HepG2 (cell line): Measurements from ENCODE around the gene TRIM54. TPM values are rescaled to one million over a fixed set of nuclear protein-coding genes. Genes with fewer than 3 reads are reported as not detected.

ENCODE experiments used
- ATF3 ChIP-seq: sonication (generic); formaldehyde crosslinking; IDR thresholded peaks from 2 replicates; pipeline ENCODE4 v1.4.0; 2020; ENCODE audit warnings: missing genetic modification reagents
- ATF7-NPFF ChIP-seq: sonication (generic); formaldehyde crosslinking; IDR thresholded peaks from 2 replicates; pipeline ENCODE4 v1.8.1; 2023; ENCODE audit warnings: mild to moderate bottlenecking, low read depth, missing genetic modification reagents, moderate library complexity
- CHCHD3 ChIP-seq: sonication (generic); formaldehyde crosslinking; IDR thresholded peaks from 2 replicates; pipeline ENCODE4 v1.8.0; 2022; ENCODE audit warnings: mild to moderate bottlenecking, missing genetic modification reagents, moderate library complexity
- FOSL1 ChIP-seq: sonication (generic); formaldehyde crosslinking; IDR thresholded peaks from 2 replicates; pipeline ENCODE4 v1.9.0; 2021; ENCODE audit warnings: missing genetic modification reagents, borderline replicate concordance
- HMG20A ChIP-seq: IDR thresholded peaks from 2 replicates; pipeline ENCODE4 v1.6.1; 2016; ENCODE audit warnings: borderline replicate concordance
- MLXIP ChIP-seq: sonication (generic); formaldehyde crosslinking; IDR thresholded peaks from 2 replicates; pipeline ENCODE4 v1.9.0; 2021; ENCODE audit warnings: missing genetic modification reagents, borderline replicate concordance
- THAP9 ChIP-seq: sonication (generic); formaldehyde crosslinking; IDR thresholded peaks from 2 replicates; pipeline ENCODE4; 2020; ENCODE audit warnings: missing genetic modification reagents, mild to moderate bottlenecking, borderline replicate concordance
- ZNF17 ChIP-seq: sonication (generic); formaldehyde crosslinking; IDR thresholded peaks from 2 replicates; pipeline ENCODE4 v1.5.0; 2020; ENCODE audit warnings: mild to moderate bottlenecking, missing genetic modification reagents
- ZNF224 ChIP-seq: sonication (generic); formaldehyde crosslinking; IDR thresholded peaks from 2 replicates; pipeline ENCODE4 v1.5.0; 2020; ENCODE audit warnings: mild to moderate bottlenecking, missing genetic modification reagents
- ZNF230 ChIP-seq: sonication (generic); formaldehyde crosslinking; IDR thresholded peaks from 2 replicates; pipeline ENCODE4 v1.4.0; 2020; ENCODE audit warnings: mild to moderate bottlenecking, missing genetic modification reagents
- ZNF329 ChIP-seq: sonication (generic); formaldehyde crosslinking; IDR thresholded peaks from 2 replicates; pipeline ENCODE4 v1.9.0; 2021; ENCODE audit warnings: low read depth, mild to moderate bottlenecking, missing genetic modification reagents
- polyA plus RNA-seq, 8 experiments: library from polyadenylated mRNA; depleted of rRNA in 3 of 8; stranded (reverse) in 7 of 8; unstranded in 1 of 8; fragments of >200 nt; fragmentation: Illumina TruSeq in 4 of 8; extraction: Trizol in 4 of 8; gene quantifications; 2 replicates each; pipeline versions ENCODE4 v1.2.1 to v1.2.3, GENCODE V29; 2011 to 2016; ENCODE audit warnings: low read depth in 4 of 8, missing spikeins in 1 of 8, mixed read lengths in 1 of 8; ENCODE audit not compliant: insufficient read depth in 1 of 8
- total RNA-seq, 5 experiments: library from RNA; depleted of rRNA; stranded (reverse); fragments of >200 nt; fragmentation: Illumina TruSeq; extraction: Trizol; gene quantifications; 2 replicates each; pipeline ENCODE4 v1.2.3, GENCODE V29; 2016; ENCODE audit warnings: low read depth in 1 of 5
- TF ChIP-seq, protein P1 (sequence below): sonication (generic); formaldehyde crosslinking; IDR thresholded peaks from 2 replicates; pipeline ENCODE4 v1.4.0; 2020; ENCODE audit warnings: missing genetic modification reagents, borderline replicate concordance
- TF ChIP-seq, protein P2 (sequence below): sonication (generic); formaldehyde crosslinking; IDR thresholded peaks from 2 replicates; pipeline ENCODE4 v1.4.0; 2020; ENCODE audit warnings: missing genetic modification reagents, borderline replicate concordance

TRIM54 gene
- total and polyA plus RNA-seq, 2 of the 13 experiments (the other 11 are each of a cell fraction or from before 2014, with no cell fraction given) = 0.07 to 0.13 TPM

- peak; percentile 7; the same call in 1 of the 2 replicates for TF ChIP-seq FOSL1 (CRISPR knock-in tag)
- TF ChIP-seq, protein P1, sequence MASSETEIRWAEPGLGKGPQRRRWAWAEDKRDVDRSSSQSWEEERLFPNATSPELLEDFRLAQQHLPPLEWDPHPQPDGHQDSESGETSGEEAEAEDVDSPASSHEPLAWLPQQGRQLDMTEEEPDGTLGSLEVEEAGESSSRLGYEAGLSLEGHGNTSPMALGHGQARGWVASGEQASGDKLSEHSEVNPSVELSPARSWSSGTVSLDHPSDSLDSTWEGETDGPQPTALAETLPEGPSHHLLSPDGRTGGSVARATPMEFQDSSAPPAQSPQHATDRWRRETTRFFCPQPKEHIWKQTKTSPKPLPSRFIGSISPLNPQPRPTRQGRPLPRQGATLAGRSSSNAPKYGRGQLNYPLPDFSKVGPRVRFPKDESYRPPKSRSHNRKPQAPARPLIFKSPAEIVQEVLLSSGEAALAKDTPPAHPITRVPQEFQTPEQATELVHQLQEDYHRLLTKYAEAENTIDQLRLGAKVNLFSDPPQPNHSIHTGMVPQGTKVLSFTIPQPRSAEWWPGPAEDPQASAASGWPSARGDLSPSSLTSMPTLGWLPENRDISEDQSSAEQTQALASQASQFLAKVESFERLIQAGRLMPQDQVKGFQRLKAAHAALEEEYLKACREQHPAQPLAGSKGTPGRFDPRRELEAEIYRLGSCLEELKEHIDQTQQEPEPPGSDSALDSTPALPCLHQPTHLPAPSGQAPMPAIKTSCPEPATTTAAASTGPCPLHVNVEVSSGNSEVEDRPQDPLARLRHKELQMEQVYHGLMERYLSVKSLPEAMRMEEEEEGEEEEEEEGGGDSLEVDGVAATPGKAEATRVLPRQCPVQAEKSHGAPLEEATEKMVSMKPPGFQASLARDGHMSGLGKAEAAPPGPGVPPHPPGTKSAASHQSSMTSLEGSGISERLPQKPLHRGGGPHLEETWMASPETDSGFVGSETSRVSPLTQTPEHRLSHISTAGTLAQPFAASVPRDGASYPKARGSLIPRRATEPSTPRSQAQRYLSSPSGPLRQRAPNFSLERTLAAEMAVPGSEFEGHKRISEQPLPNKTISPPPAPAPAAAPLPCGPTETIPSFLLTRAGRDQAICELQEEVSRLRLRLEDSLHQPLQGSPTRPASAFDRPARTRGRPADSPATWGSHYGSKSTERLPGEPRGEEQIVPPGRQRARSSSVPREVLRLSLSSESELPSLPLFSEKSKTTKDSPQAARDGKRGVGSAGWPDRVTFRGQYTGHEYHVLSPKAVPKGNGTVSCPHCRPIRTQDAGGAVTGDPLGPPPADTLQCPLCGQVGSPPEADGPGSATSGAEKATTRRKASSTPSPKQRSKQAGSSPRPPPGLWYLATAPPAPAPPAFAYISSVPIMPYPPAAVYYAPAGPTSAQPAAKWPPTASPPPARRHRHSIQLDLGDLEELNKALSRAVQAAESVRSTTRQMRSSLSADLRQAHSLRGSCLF (CRISPR knock-in tag) = no peak
- TF ChIP-seq MLXIP (CRISPR knock-in tag) = no peak; the same call in 1 of the 2 replicates
- no peak for TF ChIP-seq CHCHD3 (CRISPR knock-in tag)
- no peak for TF ChIP-seq ZNF17 (CRISPR knock-in tag)
- TF ChIP-seq ZNF224 (CRISPR knock-in tag) = peak; percentile 85; the same call in 1 of the 2 replicates
- peak; percentile 79; the same call in 1 of the 2 replicates for TF ChIP-seq ATF7-NPFF (CRISPR knock-in tag)
- TF ChIP-seq HMG20A (CRISPR knock-in tag) = peak; percentile 16; the same call in 1 of the 2 replicates
- TF ChIP-seq THAP9 (CRISPR knock-in tag) = peak; percentile 86; the same call in 1 of the 2 replicates
- TF ChIP-seq ATF3 (CRISPR knock-in tag) = peak; percentile 49
- TF ChIP-seq ZNF329 (CRISPR knock-in tag) = peak; percentile 76; the same call in 1 of the 2 replicates
- TF ChIP-seq, protein P2, sequence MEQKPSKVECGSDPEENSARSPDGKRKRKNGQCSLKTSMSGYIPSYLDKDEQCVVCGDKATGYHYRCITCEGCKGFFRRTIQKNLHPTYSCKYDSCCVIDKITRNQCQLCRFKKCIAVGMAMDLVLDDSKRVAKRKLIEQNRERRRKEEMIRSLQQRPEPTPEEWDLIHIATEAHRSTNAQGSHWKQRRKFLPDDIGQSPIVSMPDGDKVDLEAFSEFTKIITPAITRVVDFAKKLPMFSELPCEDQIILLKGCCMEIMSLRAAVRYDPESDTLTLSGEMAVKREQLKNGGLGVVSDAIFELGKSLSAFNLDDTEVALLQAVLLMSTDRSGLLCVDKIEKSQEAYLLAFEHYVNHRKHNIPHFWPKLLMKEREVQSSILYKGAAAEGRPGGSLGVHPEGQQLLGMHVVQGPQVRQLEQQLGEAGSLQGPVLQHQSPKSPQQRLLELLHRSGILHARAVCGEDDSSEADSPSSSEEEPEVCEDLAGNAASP (CRISPR knock-in tag) = peak; percentile 43
- 0 out of 2 replicates have a peak, but pooled peaks have one; percentile 27 for TF ChIP-seq ZNF230
Measured at GRCh38 chr2:27322766-27323595, 40.8 kb downstream of the TRIM54 start, which contains the start of gene MPV17 (continued).
